HG03460 (cell line): ENCODE data around the gene NUFIP1.
"Not testable (repeated sequence)": the region's sequence is repeated elsewhere in the genome, so short reads cannot be mapped to it uniquely, and the experiment has no call there.

Experiments
- ATAC-seq: cut with Tn5 transposase; IDR thresholded peaks from one replicate; pipeline ENCODE4 v1.9.1; 2021; ENCODE audit not compliant: unreplicated experiment

NUFIP1 gene

DNA sequence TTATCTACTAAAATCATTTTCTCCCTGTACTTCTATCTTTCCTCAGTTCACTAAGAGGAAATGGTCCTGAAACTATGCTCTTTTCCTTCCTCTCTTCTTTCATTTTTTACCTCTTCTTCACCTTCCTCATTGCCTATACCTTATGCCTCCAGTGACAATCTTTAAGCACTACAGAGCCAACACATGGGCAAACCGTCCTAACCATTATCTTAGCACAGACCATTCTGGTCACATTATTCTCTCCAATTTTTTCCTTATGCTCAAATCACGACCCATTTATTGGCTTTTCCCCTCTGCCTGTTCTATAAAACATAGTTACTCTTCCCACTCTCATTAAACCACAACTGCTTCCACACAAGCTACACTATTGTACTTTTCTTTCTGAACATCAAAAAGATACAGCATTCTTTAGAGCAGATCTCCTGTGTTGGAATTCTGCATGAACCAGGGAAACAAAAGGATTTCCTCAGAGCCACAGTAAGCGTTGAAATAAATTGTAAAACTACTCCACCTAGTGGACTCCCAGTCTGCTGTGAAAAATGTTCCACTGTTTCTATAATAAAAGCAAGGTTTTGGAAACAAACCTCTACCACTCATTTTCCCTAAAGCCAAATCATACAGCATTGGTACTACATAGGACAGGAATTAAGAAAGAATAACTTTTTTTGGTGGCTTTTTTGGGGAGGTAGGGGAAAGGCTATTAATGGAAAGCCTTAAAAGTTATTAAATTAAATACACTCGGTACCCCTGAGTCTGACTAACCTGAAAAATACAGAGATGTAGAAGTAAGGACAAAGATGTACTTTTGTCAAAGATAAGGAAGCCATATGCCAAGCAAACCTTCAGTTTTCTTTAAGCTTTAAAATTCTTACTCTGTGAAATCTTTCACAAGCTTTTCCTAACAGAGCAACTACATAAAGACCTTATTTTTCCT lies 19.5 kb downstream of the NUFIP1 start:
- no peak for ATAC-seq

GRCh38 chr13:44968434-44968815 lies 20.8 kb downstream of the NUFIP1 start:
- no peak for ATAC-seq

GRCh38 chr13:44967704-44968433 lies 21.4 kb downstream of the NUFIP1 start:
- ATAC-seq: no peak

DNA sequence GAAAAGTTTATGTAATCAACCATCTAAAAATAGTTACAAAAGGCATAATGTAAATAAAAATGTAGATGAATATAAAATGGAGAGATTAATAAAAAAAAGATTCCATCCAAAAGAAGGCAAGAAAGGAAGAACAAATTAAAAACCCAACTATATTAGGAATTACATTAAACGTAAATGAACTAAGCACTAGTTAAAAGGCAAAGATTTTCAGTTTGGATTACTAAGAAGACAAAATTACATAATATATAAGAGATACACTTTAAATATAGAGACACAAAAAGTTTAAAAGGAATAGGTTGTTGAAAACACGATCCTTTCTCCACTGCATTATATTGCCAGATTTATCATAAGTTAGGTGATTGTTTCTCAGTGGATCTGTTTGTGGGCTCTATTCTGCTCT lies 27.3 kb downstream of the NUFIP1 start:
- no peak for ATAC-seq

- ATAC-seq: no peak
Measured at GRCh38 chr13:44955406-44955805, 33.9 kb downstream of the NUFIP1 start.

DNA sequence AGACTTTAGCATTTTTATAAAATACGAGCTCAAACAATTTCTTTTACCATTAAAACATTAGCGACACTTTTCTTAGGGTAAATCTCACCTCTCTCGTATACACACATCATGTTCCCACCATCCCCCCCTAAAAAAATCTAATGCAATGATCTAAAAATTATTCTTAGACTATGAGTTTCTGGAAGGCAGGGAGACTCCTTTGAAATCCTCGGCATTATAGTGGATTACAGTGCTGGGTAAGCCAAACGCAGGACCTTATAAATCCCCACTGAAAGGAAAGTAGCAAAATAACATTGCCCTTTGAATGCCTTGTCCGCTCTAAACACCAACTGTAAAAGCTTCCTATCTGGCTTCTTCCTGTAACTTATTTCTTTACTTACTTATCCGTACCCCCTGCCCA lies 35.0 kb downstream of the NUFIP1 start:
- ATAC-seq: no peak

DNA sequence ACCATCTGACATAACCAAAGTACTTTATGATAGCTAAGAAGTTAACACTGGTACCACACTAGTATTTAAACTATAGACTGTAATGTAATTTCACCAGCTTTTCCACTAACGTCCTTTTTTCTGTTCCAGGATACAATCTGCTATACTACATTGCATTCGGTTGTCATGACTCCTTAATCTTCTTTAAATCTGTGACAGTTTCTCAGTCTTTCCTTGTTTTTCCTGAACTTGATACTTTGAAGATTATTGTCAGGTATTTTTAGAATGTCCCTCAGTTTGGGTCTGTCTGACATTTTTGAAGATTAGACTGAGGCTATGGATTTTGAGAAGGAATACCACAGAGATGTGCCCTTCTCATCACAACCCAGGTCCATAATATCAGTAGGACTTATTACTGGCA lies 36.6 kb downstream of the NUFIP1 start:
- no peak for ATAC-seq

DNA sequence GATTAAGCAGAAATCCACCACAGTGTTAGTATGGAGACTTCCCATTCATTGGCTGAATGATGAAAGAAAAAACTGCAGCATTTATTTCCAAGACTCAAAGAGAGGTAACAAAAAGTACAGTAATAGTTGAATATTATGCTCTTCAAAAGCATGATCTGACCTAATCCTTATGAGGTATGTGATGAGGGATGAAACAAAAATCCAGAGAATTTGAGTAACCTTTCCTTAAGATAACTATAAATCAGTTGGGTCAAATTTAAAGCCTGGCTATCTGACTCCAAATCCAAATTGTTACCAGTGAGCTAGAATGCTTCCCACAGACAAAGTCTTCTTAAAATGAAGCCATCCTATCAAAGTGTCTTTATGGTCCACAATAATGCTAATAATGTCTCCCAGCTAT lies 38.1 kb downstream of the NUFIP1 start:
- ATAC-seq: no peak

- not testable (repeated sequence) for ATAC-seq
Measured at GRCh38 chr13:44943411-44943810, 45.9 kb downstream of the NUFIP1 start.

GRCh38 chr13:44938854-44939253 lies 50.4 kb downstream of the NUFIP1 start:
- ATAC-seq: no peak

DNA sequence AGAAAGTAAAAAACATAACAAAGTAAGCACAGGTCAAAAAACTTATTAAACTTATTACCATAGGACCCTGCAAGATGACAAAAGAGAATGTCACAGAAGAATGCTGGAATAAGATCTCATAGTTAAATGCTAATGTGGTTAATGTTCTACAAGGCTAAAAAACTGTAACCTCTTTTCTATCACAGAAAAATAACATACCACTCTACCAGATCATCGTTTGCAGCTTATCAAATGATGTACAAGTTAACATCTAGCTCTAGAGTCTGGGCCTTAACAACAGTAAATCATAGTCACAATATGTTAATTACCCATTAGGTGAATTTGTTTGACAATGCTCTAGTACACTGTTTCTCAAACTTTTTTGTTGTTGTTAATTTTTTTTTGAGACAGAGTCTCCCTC lies 53.0 kb downstream of the NUFIP1 start:
- no peak for ATAC-seq

DNA sequence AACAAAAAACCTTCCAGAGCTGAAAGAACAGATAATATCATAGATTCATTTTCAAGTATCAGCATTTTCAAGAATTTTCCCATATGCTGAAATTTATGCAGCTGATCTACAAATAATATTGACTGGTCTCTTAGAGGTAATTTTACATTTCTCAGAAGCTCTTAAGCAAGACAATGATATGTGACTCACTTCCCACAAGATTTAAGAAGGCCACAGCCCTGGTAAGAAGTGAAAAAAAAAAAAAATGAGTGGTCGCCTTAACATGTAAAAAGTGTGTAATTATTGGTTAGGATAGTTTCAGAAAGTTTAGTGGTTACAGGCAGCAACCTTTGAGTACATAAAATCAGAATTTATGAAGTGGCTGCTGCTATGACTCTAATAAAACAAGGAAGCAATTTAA lies 54.5 kb downstream of the NUFIP1 start:
- no peak for ATAC-seq

DNA sequence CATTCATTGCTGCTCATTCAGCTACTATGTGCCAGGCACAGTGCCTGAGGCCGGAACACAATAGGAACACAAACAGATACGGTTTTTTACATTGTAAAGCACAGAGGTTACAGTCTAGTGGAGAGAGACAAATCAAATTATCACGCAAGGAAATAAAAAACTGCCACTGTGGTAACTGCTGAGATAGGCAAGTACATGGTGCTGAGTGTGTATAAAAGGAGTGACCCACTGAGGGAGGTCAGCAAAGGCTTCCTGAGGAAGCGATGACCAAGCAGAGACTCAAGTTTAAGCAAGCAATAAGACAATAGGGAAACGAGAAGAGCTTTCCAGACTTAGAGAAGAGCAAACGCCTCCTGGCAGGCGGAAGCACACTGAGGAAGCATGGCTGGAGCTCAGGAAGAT lies 56.4 kb downstream of the NUFIP1 start:
- ATAC-seq: no peak

- ATAC-seq: no peak
Measured at GRCh38 chr13:44932171-44932849, 57.0 kb downstream of the NUFIP1 start.

- no peak for ATAC-seq
Measured at GRCh38 chr13:44930963-44931623, 58.2 kb downstream of the NUFIP1 start.

DNA sequence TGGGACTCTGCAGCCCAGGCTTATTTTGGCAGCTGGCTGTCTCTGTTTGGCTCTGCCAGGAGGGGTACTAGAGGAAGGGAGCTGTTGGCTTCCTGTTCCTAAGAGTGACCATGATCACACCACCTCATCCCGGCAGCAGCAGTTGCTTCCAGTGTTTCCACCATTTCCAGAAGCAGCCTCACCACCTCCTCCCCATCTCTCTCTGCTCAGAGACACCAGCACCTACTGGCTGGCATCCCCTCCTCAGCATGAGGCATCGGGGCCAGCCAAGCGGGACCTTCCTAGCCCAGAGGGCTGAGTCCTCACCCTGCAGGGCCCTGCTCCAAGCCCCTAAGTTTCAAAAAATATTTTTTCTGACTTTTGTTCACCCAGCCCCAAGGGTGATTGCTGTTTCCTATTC lies 59.0 kb downstream of the NUFIP1 start:
- no peak for ATAC-seq

- ATAC-seq: no peak
Measured at GRCh38 chr13:44929692-44930091, 59.6 kb downstream of the NUFIP1 start.

DNA sequence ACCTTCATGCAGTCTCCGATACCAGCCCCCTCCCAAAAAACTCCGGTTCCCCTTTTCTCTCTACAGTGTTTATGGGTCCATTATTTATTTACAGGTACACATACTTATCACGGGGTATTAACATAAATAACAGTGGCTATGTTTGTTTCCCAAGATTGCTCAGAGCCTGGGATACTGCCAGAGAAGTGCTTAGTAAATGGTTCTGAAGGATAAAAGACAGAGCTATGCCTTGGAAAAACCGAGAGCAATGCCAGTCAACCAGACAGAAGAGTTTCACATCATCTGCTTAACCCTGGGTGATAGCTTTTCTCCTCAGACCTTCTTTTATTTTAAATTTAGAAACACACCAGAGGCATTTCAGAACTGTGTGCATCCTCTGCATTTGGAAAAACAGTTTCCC lies 61.3 kb downstream of the NUFIP1 start:
- ATAC-seq: no peak

DNA sequence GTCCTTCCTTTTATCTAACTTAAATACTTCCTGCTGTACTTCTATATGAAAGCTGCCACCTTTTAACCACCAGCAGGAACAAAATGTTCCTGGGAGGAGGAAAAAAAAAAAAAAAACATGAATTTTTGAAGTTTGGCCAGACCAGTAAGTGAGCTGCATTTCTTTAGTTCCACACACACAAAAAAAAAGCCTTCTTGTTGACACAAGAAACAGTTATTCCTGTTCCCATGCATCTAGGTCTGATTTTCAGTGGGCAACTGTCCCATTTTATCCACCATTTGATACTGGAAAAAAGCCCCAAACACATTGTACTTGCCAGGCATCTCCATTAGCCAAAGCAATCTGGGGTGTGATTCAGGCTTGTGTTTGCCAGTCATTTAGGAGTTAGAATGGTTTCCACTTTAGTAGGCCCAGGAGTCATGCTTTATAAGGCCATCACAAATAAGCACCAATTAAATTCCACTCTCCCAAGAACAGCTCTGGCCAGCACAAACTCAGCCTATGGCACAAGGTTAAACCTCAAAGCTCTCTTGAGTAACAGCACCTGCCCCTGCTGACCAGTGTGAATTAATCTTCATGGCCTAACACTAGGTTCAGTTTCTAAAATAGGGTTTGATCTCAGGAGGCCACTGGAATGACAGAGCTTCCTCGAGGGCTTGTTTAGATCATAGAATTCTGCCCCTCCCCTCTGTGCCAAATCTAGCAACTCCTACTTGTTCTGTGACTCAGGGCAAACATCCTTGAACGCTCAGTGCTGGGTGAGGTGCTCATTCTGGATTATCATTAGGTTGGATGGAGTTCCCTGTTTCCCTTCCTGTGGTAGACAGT lies 67.1 kb downstream of the NUFIP1 start:
- ATAC-seq: no peak

DNA sequence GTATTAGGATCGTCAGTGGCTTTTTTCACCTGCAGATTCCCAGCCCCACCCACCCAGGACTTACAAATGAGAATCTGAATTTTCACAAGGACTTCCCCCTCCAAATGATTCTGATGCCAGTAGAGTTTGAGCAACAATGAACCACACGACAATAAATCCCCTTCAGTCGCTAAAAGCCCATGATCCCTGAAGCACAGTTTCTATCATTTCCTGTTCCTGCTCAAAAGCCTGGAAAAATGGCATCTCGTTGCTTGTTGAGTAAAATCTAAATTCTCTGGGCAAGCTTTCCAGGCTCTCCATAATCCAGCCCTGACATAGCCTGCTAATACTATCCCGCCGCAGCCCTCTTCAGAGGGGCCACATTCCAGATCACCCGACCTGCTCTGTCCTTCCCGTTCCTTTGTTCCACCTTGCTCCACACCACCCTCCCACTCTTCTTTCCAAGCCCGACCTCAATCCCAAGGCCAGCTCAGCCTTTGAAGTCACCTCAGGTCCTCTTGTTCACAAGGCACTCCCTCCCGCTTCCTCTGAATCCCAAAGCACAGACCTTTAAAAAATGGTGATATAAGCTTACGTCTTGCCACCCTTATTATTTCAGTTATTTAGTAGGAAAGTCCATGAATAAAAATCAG lies 67.9 kb downstream of the NUFIP1 start:
- ATAC-seq: no peak
